GM12875 (cell line): ENCODE measurements around the gene ZFAND4.

Experiments
- H3K4me3 ChIP-seq: one replicate; pipeline ENCODE4 v1.5.1; 2011; ENCODE audit warnings: low read depth, low read length, control low read depth
- TF ChIP-seq, protein P1 (sequence below): IDR thresholded peaks from 2 replicates; pipeline ENCODE4 v1.5.1; 2011; ENCODE audit warnings: low read depth, mild to moderate bottlenecking, control low read depth, inconsistent platforms, low read length, moderate library complexity, borderline replicate concordance; ENCODE audit not compliant: insufficient read depth

The ZFAND4 gene

GRCh38 chr10:45647118-45647517 lies 25.5 kb downstream of the ZFAND4 start:
- TF ChIP-seq, protein P1, sequence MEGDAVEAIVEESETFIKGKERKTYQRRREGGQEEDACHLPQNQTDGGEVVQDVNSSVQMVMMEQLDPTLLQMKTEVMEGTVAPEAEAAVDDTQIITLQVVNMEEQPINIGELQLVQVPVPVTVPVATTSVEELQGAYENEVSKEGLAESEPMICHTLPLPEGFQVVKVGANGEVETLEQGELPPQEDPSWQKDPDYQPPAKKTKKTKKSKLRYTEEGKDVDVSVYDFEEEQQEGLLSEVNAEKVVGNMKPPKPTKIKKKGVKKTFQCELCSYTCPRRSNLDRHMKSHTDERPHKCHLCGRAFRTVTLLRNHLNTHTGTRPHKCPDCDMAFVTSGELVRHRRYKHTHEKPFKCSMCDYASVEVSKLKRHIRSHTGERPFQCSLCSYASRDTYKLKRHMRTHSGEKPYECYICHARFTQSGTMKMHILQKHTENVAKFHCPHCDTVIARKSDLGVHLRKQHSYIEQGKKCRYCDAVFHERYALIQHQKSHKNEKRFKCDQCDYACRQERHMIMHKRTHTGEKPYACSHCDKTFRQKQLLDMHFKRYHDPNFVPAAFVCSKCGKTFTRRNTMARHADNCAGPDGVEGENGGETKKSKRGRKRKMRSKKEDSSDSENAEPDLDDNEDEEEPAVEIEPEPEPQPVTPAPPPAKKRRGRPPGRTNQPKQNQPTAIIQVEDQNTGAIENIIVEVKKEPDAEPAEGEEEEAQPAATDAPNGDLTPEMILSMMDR, result no peak
- no peak overlapping the region for H3K4me3 ChIP-seq

DNA sequence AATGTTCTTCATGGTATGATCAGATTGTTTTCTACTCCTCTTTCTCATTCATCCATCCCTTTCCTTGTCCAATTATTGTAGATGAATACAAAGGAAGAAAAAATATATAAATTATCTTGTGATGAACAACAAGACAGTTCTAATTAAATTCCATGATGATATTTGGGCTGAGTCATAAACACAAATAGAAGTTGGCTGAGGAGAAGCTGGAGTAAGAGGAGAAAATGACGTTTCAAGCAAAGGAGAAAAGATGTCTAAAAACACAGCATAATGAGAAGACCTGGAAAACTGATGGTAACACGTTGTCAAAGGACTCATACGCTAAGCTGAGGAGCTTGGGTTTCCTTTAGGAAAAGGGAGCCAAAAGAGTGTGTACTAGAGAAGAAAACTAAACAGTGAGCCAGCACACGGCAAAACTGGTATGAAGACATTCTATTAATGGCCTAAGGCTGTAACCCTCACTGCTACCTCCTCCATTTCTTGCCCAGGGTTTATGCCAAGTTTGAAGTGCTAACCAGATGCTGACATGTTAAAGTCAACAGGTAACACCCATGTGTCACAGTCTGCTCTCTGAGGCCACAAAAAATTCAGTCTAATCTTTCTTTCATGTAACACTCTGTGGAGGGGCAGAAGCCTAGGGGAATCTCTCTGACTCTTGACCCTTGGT lies 26.1 kb downstream of the ZFAND4 start:
- no peak overlapping the region for H3K4me3 ChIP-seq
- TF ChIP-seq, protein P1, result no peak

DNA sequence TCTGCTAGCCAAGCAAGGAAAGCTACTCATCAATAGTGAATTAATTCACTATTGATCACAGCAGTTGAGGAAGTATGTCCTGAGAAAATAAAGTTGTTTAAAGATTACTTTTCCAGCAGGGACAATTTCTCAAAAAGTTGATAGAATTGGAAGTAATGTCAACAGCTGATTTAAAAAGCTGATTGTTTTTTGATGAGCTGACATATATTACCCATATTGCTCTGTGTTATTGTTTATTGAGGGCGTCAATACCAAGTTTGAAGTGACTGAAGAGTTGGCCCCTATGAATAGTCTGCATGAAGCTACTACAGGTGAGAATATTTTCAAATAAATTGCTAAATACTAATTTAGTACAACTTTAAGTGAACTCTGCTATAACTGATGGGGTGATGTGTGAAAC lies 28.0 kb downstream of the ZFAND4 start:
- TF ChIP-seq, protein P1, result no peak
- no peak overlapping the region for H3K4me3 ChIP-seq

DNA sequence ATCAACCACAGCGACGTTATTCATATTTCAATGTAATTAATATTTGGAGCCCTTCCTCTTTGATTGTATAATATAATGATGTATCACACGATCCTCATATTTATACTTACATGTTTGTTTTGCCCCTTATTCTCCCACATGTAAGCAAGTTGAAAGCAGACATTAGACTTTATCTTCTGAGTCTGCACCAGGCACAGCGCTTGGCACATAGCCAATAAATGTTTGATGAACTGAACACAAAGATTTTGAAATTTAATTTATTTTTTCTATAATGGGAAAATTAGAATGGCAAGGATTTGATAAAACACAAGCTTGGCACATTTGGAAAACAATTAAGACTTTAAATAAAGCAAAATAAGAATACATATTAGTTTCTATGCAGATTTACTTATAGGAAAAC lies 31.6 kb downstream of the ZFAND4 start:
- TF ChIP-seq, protein P1, result no peak

DNA sequence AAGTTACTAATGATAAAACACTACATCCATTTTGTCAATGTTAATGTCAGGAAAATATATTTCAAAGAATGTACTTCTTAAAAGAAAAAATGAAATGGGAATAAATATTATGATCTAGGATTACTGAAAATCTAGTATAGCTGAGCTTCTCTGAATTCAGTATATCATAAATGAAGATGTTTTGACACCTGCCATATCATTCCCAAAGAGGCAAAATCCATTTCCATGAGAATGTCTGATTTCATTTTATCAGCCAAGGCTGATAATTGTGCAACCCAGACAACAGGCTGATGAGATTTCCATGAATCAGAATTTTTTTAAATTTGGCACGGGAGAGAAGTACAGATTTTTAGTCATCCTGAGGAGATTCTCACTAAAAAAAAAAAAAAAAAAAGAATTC lies 32.5 kb downstream of the ZFAND4 start:
- H3K4me3 ChIP-seq, result no peak overlapping the region
- TF ChIP-seq, protein P1, result no peak

More for the DNA sequence above, 31.6 kb downstream of the ZFAND4 start:
- no peak overlapping the region for H3K4me3 ChIP-seq

DNA sequence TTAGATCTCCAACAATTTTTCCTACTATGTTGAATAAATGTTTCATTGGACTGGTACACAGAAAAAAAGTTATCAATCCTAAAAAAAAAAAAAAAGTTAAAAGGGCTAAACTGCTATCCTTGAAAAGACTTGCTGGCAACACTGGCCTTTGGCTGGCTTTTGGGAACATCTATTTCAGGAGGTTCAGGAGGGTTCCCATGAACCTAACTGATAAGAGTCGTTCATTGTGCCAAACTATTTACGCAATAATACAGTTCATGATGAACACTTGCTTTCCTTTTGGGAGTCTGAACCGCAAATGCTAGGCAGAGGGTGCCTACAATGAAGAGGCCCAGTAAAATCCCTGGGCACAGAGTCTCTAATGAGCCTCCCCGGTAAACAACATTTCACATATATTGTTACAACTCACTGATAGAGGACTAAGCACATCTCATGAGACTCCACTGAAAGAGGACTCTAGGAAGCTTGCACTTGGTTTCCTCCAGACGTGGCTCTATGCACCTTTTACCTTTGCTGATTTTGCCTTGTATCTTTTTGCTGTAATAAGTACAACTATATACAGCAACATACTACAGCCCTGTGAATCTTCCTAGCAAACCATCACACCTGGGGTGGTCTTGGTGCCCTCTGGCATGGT lies 45.0 kb downstream of the ZFAND4 start:
- no peak overlapping the region for H3K4me3 ChIP-seq
- TF ChIP-seq, protein P1, result no peak

GRCh38 chr10:45625879-45626278 lies 46.7 kb downstream of the ZFAND4 start:
- TF ChIP-seq, protein P1, result no peak
- H3K4me3 ChIP-seq, result no peak overlapping the region
